Measurements from ENCODE around the gene FRS3. TPM values are rescaled to one million over a fixed set of nuclear protein-coding genes. Genes with fewer than 3 reads are reported as not detected.

The FRS3 gene
- total RNA-seq, 1 experiment from 2014 or later, result 4.5 TPM

DNA sequence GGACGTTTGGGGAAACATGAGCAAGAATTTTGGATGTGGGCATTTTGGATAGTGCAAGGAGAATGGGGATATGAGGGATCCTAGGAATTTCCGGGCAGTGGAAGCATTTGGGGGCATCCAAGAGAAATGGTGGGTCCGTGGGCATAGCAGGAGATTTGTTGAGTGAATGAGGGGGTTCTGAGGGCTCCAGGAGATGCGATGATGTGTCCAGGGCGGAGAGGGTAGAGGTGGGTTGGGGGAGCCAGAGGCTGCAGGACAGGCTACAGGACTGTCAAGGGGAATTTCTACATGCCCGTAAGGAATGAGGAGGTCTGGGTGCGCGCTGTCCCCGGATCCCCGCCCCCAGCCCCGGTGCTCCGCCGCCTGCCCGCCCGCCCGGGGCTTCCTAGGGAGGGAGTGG is 364 bp downstream of the FRS3 start:
- Histone ChIP-seq H3K9me2 (ENCODE audit: insufficient read depth) (no peaks in the 10 kb centered on the region), H3K4me2 (peak overlapping the region; percentile 96), H3K36me3 (ENCODE audit: low read depth) (no peaks in the 10 kb centered on the region), H3K79me2 (ENCODE audit: low read depth) (no peaks in the 10 kb centered on the region), H3K27me3 (ENCODE audit: insufficient read depth, low read depth) (no peaks in the 10 kb centered on the region), H4K20me1 (ENCODE audit: insufficient read depth) (no peaks in the 10 kb centered on the region), H3K4me3 (peak overlapping the region; percentile 94), H3K27ac (no peak overlapping the region), H3F3A (ENCODE audit: insufficient read depth, low read depth) (peaks cover 26% of the 10 kb centered on the region), H3K4me1 (replicated peaks; ENCODE audit: insufficient read depth) (peaks cover 27% of the 10 kb centered on the region), H2AFZ (peak overlapping the region; percentile 74; the same call in 1 of the 2 replicates), H3K9me3 (ENCODE audit: insufficient read depth, low read depth) (no peaks in the 10 kb centered on the region)
- ChIA-PET CTCF (interaction anchor here (0.6 to 0.9 kb wide), 4 partner anchors 69 to 1101 kb away, joined by 3 to 8 read pairs (median 4); no protein-coding TSS in a partner anchor), POLR2A (ENCODE audit: unreplicated experiment) (interaction anchor here (0.6 kb wide), 2 partner anchors 16 to 318 kb away, joined by 3 to 4 read pairs; no protein-coding TSS in a partner anchor)
- BruUV-seq (replicated peaks), result no TSS peak
- no peak for DNase-seq
- TF ChIP-seq, protein P1, sequence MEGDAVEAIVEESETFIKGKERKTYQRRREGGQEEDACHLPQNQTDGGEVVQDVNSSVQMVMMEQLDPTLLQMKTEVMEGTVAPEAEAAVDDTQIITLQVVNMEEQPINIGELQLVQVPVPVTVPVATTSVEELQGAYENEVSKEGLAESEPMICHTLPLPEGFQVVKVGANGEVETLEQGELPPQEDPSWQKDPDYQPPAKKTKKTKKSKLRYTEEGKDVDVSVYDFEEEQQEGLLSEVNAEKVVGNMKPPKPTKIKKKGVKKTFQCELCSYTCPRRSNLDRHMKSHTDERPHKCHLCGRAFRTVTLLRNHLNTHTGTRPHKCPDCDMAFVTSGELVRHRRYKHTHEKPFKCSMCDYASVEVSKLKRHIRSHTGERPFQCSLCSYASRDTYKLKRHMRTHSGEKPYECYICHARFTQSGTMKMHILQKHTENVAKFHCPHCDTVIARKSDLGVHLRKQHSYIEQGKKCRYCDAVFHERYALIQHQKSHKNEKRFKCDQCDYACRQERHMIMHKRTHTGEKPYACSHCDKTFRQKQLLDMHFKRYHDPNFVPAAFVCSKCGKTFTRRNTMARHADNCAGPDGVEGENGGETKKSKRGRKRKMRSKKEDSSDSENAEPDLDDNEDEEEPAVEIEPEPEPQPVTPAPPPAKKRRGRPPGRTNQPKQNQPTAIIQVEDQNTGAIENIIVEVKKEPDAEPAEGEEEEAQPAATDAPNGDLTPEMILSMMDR (conservative IDR thresholded peaks at IDR 0.05), result no peak
- no peak for TF ChIP-seq EZH2 (IDR thresholded peaks at IDR 0.05; ENCODE audit: low read depth)
- intact Hi-C loops (cut with micrococcal nuclease; ENCODE audit: unreplicated experiment), result no loop called here

DNA sequence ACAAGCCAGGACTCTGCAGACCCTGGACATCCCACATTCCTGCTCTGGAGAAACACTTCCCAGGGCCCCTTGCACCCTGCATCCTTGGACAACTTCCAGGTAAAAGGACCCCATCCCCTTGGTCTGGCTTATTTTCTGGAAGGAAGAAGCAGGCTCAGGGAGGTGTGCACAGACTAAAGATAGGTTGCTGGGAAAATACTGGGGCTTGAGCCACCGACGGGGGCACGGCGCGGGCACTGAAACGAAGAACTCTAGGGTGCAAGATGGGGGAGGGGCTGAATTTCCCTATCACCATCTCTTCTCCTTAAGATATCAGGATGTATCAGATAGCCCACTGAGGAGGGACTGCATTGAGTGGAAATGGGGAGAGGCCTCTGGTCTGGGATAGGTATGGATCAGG is 805 bp downstream of the FRS3 start:
- POLR2A ChIA-PET (ENCODE audit: unreplicated experiment), result no interaction called here
- TF ChIP-seq, protein P1 (conservative IDR thresholded peaks at IDR 0.05), result no peak
- TF ChIP-seq EZH2 (IDR thresholded peaks at IDR 0.05; ENCODE audit: low read depth), result no peak
- Histone ChIP-seq H3K27me3 (ENCODE audit: insufficient read depth, low read depth) (no peaks in the 10 kb centered on the region), H3K36me3 (ENCODE audit: low read depth) (no peaks in the 10 kb centered on the region), H3K4me1 (replicated peaks; ENCODE audit: insufficient read depth) (peaks cover 23% of the 10 kb centered on the region), H3K79me2 (ENCODE audit: low read depth) (no peaks in the 10 kb centered on the region), H3K4me3 (peak overlapping the region; percentile 94), H3F3A (ENCODE audit: insufficient read depth, low read depth) (peaks cover 22% of the 10 kb centered on the region; the same call in 1 of the 2 replicates), H4K20me1 (ENCODE audit: insufficient read depth) (no peaks in the 10 kb centered on the region), H3K9me2 (ENCODE audit: insufficient read depth) (no peaks in the 10 kb centered on the region), H3K27ac (no peak overlapping the region), H3K4me2 (peak overlapping the region; percentile 96), H3K9me3 (ENCODE audit: insufficient read depth, low read depth) (no peaks in the 10 kb centered on the region), H2AFZ (peak overlapping the region; percentile 74; the same call in 1 of the 2 replicates)
- no peak for DNase-seq
- intact Hi-C loops (cut with micrococcal nuclease; ENCODE audit: unreplicated experiment), result no loop called here
- CTCF ChIA-PET, result no interaction called here
- no TSS peak for BruUV-seq (replicated peaks)

DNA sequence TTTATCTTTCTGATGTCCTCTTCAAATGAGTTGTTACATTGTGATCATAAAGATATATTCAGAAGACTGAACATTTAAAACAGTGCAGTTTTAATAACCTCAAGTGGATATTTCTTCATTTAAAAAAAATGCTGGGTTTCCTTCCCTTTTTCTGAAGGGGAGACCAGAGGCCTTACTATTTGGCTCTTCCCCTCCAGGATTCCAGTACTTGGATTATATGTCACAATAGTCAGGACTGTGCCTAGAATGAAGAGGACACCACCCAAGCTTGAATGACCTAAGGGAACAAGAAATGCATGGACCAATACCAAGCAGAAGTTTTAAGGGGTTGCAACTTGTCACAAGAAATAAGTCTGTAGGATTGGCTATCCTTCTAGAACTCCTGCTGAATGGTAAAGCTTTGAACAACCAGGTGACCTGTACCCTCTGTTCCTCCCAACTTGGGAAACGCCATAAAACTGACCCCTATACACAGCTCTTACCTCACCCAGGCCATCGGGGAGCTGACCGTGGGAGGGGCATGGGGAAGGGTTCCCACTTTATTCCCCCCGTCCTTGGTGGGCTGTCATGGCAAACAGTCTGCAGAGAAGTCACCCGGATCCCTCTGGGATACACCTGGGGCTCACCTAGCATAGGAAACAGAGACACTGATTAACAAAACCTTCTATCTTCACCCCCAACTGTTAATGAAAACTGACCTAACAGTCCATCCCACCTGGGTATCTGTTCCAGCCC is 2.0 kb downstream of the FRS3 start:
- CTCF ChIA-PET, result interaction anchor here (0.6 kb wide), 1 partner anchor 41 kb away, joined by 4 read pairs; no protein-coding TSS in a partner anchor

More for the DNA sequence above, 2.0 kb downstream of the FRS3 start:
- Histone ChIP-seq H3K36me3 (ENCODE audit: low read depth) (no peaks in the 10 kb centered on the region), H3F3A (ENCODE audit: insufficient read depth, low read depth) (peaks cover 16% of the 10 kb centered on the region; the same call in 1 of the 2 replicates), H3K9me2 (ENCODE audit: insufficient read depth) (no peaks in the 10 kb centered on the region), H3K79me2 (ENCODE audit: low read depth) (no peaks in the 10 kb centered on the region), H3K27ac (no peak overlapping the region), H4K20me1 (ENCODE audit: insufficient read depth) (no peaks in the 10 kb centered on the region), H2AFZ (no peak overlapping the region), H3K27me3 (ENCODE audit: insufficient read depth, low read depth) (no peaks in the 10 kb centered on the region), H3K4me3 (no peak overlapping the region), H3K4me2 (no peak overlapping the region), H3K9me3 (ENCODE audit: insufficient read depth, low read depth) (no peaks in the 10 kb centered on the region), H3K4me1 (replicated peaks; ENCODE audit: insufficient read depth) (peaks cover 18% of the 10 kb centered on the region)
- POLR2A ChIA-PET (ENCODE audit: unreplicated experiment), result no interaction called here
- DNase-seq, result no peak
- TF ChIP-seq, protein P1 (conservative IDR thresholded peaks at IDR 0.05), result no peak
- TF ChIP-seq EZH2 (IDR thresholded peaks at IDR 0.05; ENCODE audit: low read depth), result no peak
- intact Hi-C loops (cut with micrococcal nuclease; ENCODE audit: unreplicated experiment), result no loop called here
- no TSS peak for BruUV-seq (replicated peaks)

Data from PC-9 (cell line).